Myocyte (in vitro differentiated cells): ENCODE data around the gene TMPRSS4. TPM values are rescaled to one million over a fixed set of nuclear protein-coding genes. Genes with fewer than 3 reads are reported as not detected.

Experiments
- DNase-seq: peaks from one replicate; pipeline ENCODE4 v3.0.0-alpha.2; 2012; ENCODE audit warnings: low read depth
- total RNA-seq: library from RNA; depleted of rRNA; stranded (reverse); fragments of >200 nt; gene quantifications from 2 replicates; pipeline ENCODE4 v1.2.3, GENCODE V29; 2014

TMPRSS4 gene
- total RNA-seq, 1 donor from 2014 or later, result not detected

DNA sequence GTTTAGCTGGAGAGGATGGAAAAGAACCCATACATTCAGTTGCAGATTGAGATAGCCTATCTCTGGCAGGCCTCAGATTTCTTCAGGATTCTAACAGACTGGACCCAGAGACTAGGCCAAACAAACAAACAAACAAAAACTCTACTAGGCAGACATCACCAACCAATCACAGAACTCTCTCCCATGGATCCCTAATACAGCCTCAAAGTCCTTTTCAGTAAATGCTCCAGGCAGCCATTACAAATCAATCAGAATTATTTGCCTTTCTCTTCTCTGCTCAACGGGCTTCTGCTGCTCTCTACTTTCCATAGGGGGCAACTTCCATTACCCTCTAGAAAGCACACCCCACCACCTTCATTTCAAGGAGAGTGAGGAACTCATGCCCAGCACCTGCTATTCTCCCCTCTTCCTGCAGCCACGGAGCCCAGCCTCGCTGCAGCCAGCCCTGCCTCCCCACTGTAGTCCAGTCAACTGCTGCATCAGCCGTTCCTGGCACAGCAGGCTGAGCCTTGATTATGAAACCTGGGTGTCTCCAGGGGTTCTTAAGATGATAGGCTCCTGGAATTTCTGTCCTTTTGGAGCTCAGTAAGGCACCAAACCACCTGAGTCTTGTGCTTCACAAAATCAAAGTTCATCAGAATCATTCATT lies 28.9 kb downstream of the TMPRSS4 start:
- no peak for DNase-seq

DNA sequence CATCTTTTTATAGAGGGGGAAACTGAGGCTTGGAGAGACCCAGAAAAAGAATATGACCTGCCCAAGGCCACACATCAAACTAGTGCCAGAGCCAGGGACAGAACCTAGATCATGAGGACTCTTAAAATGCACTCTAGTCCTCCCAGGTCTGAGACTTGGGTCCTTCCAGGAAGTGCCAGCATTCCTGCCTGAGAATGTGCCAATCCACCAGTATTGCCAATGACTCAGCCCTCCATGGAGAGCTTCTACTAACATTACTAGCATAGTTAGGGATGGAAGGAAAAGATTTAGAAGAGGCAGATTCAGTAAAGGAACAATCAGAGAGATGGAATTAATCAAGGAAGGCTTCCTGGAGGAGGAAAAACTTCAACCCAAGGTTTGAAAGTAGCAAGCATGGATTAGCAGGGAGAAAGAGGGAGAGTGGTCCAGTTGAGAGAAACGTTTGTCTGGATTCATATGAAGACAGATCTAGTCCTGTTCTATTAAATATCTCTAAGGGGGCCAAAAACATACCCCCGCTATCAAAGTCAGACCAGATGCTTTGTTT lies 30.0 kb downstream of the TMPRSS4 start:
- no peak for DNase-seq

DNA sequence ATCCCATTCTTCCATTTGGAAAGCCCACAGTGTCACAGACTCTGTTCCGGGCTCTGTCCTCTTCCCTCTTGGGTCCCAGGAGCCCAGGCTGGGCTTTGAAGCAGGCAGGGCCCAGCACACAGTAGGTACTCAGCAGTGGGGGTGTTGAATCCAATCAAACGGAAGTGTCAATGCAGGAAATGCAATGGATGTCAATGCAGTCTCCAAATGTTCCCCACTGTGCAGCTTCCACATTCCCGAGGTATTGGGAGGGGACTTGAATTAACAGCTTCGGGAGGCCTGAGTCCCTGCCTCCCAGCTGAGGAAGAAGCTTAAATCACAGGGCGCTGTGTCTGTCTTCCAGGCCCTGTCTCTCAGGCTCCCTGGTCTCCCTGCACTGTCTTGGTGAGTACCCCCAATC lies 31.6 kb downstream of the TMPRSS4 start:
- no peak for DNase-seq

DNA sequence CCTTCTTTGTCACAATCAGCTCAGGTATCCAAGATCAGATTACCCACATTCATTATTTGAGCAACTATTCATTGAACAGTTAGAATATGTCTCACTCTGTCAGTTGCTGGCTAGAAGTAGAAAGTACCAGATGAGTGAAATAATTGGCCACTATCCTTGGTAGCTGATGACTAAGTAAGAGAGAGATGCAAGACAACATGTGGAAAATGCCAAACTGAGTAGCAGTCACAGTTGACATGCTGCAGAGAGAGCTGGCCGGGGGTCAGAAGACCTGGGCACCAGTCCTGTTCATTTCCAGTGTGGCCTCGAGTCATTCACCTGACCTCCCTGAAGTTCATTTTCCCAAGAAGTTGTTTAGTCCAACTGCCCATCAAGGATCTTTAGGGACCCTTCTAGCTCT lies 32.4 kb downstream of the TMPRSS4 start:
- no peak for DNase-seq

DNA sequence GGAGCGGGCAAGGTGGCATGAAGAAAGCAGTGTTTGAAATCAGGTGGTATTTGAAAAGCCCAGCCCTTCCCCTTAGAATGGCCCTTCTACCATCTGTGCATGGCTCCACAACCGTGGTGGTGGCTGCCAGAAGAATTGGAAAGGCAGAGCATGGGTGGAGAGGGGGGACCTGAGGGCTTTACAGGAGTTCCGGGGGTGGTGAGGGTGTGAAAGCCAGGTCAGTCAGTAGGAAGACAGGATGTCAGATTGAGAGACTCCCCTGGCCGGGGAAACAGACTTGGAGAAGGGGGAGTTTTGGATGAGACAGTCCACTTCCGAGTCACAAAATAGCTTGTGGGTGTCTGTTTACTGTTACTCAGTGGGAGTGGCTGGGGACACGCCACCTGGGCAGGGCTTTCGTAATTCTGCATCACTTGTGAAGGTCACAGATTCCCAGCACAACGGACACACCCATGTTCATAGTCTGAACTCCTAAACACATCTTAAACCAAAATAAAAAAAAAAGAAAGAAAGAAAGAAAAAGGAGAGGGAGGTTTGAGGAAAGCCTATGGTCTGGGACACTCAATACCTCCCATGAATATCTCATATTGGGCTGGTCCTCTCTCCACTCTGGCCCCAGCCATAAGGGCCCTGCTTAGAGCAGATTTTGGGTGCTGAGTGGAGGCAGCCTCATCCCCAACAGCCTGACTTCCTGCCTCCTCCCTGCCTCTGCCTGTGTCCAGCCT lies 34.3 kb downstream of the TMPRSS4 start:
- no peak for DNase-seq

DNA sequence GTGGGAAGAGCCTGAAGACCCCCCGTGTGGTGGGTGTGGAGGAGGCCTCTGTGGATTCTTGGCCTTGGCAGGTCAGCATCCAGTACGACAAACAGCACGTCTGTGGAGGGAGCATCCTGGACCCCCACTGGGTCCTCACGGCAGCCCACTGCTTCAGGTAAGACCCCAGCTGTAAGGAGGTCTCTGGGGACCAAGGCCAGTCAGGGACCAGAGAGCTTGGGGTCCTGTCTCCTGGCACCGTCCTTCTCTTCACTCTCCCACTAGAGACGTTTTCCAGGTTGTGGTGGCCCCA lies 34.8 kb downstream of the TMPRSS4 start:
- no peak for DNase-seq

DNA sequence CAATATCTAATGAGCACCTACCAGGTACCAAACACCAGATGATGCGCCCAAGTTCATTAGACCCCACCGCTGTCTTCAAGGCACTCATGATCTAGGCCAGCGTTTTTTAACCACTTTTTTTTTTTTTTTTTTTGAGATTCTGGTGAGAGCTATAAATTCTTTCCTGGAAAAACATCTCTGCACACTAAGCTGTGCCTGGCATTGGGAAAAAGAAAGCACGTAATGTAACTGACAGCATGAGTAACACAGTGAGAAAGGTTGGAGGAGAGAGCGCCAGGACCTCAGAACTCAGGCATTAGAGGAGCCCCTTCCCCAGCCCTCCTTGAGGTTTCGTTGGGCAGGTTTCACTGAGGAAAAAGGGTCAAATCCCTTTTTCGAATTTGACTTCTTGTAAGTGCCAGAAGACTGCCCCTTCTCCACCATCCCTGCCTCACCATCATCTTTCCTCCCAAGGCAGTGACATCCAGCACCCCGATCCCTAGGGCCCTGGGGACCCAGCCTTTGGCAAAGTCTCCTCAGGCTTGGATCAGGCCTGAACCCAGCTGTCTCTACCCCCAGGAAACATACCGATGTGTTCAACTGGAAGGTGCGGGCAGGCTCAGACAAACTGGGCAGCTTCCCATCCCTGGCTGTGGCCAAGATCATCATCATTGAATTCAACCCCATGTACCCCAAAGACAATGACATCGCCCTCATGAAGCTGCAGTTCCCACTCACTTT lies 36.0 kb downstream of the TMPRSS4 start:
- no peak for DNase-seq

DNA sequence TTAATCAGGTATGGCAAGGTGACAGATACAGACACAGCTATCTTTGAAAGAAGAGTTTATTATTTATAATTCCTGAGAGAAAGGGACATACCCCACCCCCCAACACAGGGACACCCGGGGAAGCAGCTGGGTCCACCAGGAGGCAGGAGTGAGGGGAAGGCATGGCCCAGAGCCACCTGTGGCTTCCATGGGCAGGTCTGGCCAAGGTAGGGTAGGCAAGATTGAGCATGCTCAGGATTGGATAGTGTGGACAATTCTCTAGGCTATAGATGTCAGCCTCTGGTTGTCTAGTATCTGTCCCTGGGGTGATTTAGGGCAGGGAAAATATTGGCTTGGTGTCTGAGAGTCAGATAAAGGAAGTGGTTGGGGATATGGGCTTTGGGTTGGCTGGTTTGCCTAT lies 37.4 kb downstream of the TMPRSS4 start:
- no peak for DNase-seq

DNA sequence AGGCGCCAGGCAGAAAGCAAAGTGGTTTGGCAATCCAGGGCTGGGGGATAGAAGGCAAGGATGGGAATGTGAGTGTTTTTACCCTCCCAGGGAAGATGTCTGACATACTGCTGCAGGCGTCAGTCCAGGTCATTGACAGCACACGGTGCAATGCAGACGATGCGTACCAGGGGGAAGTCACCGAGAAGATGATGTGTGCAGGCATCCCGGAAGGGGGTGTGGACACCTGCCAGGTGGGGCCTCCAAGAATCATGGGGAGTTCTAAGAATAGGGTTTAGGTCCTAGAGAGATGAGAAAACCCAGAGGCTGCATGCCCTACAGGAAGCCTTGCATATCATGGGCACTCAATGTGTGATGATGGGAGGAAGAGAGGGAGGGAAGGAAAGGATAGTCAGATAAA lies 38.2 kb downstream of the TMPRSS4 start:
- DNase-seq, result no peak

DNA sequence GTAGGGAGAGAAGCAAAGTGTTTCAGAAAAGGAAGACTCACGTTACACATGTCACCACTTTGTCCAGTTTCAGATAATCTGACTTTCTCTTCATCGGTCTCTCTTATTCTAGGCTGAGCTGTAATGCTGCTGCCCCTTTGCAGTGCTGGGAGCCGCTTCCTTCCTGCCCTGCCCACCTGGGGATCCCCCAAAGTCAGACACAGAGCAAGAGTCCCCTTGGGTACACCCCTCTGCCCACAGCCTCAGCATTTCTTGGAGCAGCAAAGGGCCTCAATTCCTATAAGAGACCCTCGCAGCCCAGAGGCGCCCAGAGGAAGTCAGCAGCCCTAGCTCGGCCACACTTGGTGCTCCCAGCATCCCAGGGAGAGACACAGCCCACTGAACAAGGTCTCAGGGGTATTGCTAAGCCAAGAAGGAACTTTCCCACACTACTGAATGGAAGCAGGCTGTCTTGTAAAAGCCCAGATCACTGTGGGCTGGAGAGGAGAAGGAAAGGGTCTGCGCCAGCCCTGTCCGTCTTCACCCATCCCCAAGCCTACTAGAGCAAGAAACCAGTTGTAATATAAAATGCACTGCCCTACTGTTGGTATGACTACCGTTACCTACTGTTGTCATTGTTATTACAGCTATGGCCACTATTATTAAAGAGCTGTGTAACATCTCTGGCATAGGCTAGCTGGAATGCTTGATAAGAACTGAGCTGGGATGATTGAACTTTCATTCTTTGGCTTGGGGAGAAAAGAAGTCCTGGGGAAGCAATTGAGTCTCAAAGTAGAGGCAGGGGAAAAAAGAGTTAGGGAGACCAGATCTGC lies 41.1 kb downstream of the TMPRSS4 start:
- no peak for DNase-seq

DNA sequence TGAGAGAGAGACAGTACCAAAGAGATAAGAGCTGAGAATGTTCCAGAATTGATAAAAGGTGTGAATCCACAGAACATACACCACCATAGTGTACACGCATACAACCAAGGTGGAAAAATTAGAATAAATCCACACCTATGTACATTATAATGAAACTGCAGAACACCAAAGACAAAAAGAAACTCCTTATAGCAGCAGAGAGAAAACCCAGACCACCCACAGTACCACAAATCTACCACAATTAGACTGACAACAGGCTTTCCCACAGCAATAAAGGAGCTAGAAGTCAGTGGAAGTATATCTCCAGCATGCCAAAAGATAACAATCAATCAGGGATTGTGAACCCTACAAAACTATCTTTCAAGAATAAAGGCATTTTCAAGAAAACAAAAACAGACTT lies 43.9 kb downstream of the TMPRSS4 start:
- DNase-seq, result no peak

DNA sequence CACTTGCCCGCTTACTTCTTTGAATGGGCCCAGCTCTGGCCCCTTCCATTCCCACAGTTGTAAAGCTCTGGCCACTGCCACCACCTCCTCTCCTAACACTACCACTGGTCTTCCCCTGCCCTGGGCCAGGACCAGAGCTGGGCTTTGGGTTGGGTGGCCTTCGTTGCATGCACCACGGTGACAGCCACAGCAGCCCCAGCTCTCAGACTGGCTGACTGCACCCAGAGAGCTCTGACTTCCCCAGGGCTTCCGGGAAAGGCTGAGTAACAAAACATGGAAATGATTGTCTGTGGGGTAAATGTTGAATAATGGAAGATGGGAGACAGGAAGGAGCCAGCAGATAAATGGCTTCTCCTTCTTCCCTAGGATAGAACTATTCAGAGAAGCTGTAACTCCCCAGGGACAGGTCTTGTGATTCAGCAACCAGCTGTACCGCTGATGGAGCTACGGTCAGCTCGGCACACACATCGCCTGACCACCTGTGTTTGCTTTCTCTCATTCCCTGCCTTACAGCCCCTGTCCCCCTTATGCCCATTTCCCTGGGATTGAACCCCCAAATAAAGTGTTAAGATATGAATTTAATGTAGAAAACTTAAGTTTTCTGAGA lies 48.2 kb downstream of the TMPRSS4 start:
- DNase-seq, result peak; percentile 7

DNA sequence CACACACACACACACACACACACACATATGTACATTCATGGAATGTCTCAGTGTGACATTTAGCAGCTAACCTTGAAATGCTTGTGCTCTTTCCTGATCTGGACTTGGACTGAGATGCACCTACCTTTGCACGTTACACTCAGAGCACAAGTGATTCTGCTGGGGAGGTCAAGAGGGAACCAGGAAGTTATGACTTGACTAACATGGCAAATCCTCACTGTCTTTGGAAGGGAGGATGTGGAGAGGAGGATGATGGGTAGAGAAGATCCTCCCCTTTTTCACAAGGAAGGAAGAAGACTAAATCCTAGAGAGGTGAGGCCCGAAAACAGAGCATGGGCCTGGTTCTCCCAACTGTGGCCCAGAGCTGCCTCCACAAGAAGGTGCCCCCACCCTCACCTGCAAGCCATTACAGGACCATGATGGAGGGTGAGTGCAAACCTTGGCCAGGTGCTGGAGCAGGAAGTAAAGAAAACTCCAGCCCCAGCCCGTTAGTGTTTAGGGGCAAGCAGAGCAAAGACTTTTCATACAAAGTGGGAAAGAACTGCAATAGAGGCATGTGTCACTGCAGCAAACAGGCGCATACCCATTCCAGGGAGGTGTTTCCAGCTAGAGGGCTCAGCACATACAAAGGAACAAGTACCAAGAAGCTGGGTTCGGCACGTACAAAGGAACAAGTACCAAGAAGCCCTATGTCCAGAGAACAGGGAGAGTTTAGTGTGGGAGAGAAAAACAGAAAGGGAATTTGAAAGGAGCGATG lies 49.4 kb downstream of the TMPRSS4 start:
- no peak for DNase-seq

DNA sequence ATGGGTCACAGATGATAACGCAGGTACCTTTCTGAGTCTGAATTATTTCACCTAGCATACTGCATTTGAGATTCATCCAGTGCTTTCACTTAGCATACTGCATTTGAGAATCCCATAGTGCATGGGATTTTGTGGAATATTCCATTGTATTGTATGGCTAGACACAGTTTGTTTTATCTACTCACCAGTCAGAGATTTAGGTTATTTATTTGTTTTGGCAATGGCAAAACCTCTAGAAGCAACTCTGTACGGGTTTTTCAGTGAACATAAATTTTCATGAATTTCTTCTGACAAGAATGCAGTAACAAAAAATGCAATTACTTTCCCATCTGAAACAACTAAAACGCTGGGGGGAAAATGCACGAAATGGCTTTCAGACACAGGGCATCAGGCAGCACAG lies 51.4 kb downstream of the TMPRSS4 start:
- no peak for DNase-seq

DNA sequence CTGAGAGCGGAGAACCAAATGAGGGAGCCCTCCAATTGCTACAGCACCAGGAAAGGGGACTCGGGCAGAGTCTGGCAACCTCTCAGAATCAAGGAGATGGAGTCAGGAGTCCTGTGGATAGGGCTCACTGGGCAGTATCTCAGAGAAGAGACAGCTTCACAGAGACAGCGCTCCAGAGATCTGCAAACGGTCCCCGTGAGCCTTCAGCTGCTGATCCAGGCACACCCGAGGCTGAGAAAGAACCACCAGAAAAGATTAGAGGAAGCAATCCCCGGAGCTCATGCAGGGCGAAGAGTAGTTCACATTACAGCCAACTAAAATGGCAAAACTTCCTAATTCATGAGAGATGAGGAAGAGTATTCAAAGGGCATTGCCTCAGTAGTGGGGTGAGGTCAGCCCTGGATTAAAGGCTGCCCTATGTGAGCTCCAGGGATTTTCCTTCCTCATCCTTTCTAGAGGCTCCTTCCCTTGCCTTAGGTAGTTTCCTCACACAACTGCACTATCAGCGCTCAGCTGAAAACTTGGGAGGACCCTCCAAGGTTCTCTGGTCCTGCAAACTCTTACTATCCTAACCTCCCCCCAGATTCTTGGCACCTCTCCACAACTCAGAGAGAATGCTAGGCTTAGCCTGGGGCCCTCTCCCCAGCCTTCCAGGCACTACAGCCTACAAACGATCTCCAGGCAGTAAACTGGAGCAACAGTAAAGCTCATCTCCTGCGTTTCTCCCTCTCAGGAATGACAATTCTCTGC lies 52.0 kb downstream of the TMPRSS4 start:
- no peak for DNase-seq

DNA sequence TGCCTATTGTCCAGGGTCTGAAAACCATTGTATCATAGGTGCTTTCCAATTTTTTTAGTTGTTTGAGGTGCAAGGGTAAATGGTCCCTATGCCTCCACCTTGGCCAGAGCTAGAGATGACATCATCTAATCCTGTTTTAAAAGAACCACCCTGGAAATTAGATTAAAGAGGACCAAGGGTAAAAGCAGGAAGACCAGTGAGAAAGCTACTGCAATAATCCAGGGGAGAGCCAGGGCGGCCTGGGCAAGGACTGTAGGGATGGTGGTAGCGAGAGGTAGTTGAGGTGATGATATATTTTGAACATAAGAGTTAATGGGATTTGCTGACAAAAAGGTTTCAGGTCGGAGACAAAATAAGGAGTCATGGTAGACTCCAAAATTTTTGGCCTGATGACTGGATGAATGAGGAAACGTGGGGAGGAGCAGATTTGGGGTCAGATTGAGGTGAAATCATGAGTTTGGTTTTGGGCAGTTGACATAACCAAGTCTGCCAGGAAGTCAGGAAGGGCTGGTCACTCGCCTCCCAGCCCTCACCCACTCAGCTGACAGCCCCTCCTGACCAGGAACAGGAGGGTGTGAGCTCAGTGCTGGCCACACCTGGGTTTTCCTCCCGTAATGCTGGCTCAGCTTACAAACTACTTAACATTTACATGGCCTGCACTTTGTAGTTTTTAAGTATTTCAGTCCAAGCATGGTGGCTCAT lies 52.7 kb downstream of the TMPRSS4 start:
- no peak for DNase-seq

DNA sequence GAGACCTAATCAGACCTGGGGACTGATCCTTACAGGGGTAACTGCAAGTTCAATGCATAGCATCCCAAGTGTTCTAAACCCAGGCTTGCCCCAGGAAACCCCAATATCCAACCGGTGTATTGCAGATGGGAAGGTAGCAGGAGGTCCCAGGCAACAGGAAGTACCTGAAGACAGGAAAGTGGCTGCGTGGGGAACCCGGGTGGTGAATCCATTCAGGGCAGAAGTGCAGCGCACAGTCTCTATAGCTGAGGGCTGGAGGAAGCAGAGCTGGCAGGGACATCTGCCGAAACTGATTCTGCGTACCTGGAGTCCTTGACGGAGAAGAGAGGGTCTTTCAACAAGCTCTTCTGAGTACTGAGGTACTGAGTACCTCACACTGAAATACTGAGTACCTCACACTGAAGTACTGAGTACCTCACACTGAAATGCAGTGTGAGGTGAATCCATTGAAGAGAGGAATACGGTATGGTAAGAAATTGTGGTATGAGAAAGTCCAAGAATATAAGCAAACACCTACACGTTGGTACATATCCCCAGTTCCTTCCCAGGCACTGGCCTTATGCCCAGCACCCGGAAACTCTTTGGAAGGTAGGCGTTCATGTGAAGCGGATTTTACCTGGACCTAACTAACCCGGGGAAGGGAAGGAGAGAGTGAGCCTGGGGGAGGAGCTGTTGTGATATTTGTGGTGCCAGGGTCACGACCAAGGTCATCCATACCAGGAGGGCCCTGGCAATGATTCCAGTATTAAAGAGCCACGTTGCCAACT lies 55.7 kb downstream of the TMPRSS4 start:
- DNase-seq, result no peak

DNA sequence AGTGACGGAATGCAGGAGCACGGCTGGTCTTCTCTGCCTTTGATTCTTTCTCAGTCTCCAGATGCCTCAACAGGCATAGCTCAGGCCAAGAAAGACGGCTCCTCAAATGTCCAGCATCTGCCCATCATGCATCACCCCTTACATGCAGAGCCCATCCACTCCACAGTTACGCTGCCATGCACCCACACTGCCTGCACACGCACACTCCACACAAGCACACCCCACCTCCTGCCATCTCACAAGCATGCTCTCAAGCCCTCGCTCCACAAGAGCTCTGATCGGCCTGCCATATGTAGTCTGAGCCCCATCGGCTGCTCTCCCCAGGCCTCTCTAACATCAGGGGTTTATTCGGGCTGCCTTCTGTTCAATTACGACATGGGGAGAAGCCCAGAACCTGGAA lies 56.9 kb downstream of the TMPRSS4 start:
- DNase-seq, result no peak
